ENCODE results near the gene KRTAP5-4. TPM values are rescaled to one million over a fixed set of nuclear protein-coding genes. Genes with fewer than 3 reads are reported as not detected.
A peak's percentile ranks its signal among the peaks of the same experiment; 100 is the strongest.
"Not testable (repeated sequence)": the region's sequence is repeated elsewhere in the genome, so short reads cannot be mapped to it uniquely, and the experiment has no call there.

Gene KRTAP5-4
- total RNA-seq, 1 donor from 2014 or later = not detected

- H3K27ac Mint-ChIP-seq = no peak overlapping the region
- no peak overlapping the region for H3K4me3 Mint-ChIP-seq
- CTCF ChIA-PET = interaction anchor here (1.4 kb wide), 1 partner anchor 10 kb away, joined by 3 read pairs; no protein-coding TSS in a partner anchor
- intact Hi-C loops (cut with micrococcal nuclease) = no loop called here
- DNase-seq = no peak
- H3K27me3 Mint-ChIP-seq = peaks cover 41% of the 10 kb centered on the region
- POLR2A ChIA-PET = no interaction called here
- H3K9me3 Mint-ChIP-seq = no peaks in the 10 kb centered on the region
- ATAC-seq (ENCODE audit: low read depth) = no peak
- TF ChIP-seq CTCF (IDR thresholded peaks at IDR 0.05) = no peak
- no peaks in the 10 kb centered on the region for H3K4me1 Mint-ChIP-seq
- no peaks in the 10 kb centered on the region for H3K36me3 Mint-ChIP-seq (ENCODE audit: low read depth)
Observed at GRCh38 chr11:1618231-1618630, 3.7 kb downstream of the KRTAP5-4 start.

GRCh38 chr11:1608363-1608762 is 13.6 kb downstream of the KRTAP5-4 start, which contains the start of gene KRTAP5-3:
TSS of gene KRTAP5-3 (minus strand) at chr11:1608463. CDS start at chr11:1608385, 78 bp downstream.
- DNase-seq = no peak
- no peaks in the 10 kb centered on the region for H3K36me3 Mint-ChIP-seq (ENCODE audit: low read depth)
- intact Hi-C loops (cut with micrococcal nuclease) = no loop called here
- no peak for ATAC-seq (ENCODE audit: low read depth)
- H3K4me3 Mint-ChIP-seq = no peak within 1 kb of the TSS
- POLR2A ChIA-PET = no interaction called here
- H3K9me3 Mint-ChIP-seq = no peaks in the 10 kb centered on the region
- no peak for TF ChIP-seq CTCF (IDR thresholded peaks at IDR 0.05)
- H3K27me3 Mint-ChIP-seq = peaks cover 14% of the 10 kb centered on the region
- CTCF ChIA-PET = no interaction called here
- H3K27ac Mint-ChIP-seq = no peak within 1 kb of the TSS
- peaks cover 12% of the 10 kb centered on the region for H3K4me1 Mint-ChIP-seq

GRCh38 chr11:1607901-1608300 is 14.0 kb downstream of the KRTAP5-4 start:
- H3K4me3 Mint-ChIP-seq; H3K27ac Mint-ChIP-seq; ATAC-seq (ENCODE audit: low read depth); CTCF ChIA-PET; H3K36me3 Mint-ChIP-seq (ENCODE audit: low read depth); POLR2A ChIA-PET; DNase-seq; H3K9me3 Mint-ChIP-seq; intact Hi-C loops (cut with micrococcal nuclease): not testable (repeated sequence)
- peaks cover 12% of the 10 kb centered on the region for H3K4me1 Mint-ChIP-seq
- peaks cover 12% of the 10 kb centered on the region for H3K27me3 Mint-ChIP-seq

GRCh38 chr11:1607156-1607845 is 14.6 kb downstream of the KRTAP5-4 start:
- H3K4me3 Mint-ChIP-seq; H3K36me3 Mint-ChIP-seq (ENCODE audit: low read depth); CTCF ChIA-PET; H3K27ac Mint-ChIP-seq; H3K9me3 Mint-ChIP-seq; ATAC-seq (ENCODE audit: low read depth); DNase-seq; intact Hi-C loops (cut with micrococcal nuclease); POLR2A ChIA-PET: not testable (repeated sequence)
- Mint-ChIP-seq H3K4me1 (peaks cover 12% of the 10 kb centered on the region), H3K27me3 (peaks cover 14% of the 10 kb centered on the region)

GRCh38 chr11:1605923-1606322 is 16.0 kb downstream of the KRTAP5-4 start:
- H3K9me3 Mint-ChIP-seq; DNase-seq; intact Hi-C loops (cut with micrococcal nuclease); H3K36me3 Mint-ChIP-seq (ENCODE audit: low read depth): not testable (repeated sequence)
- ATAC-seq (ENCODE audit: low read depth) = peak; percentile 93
- H3K27ac Mint-ChIP-seq = peak overlapping the region; percentile 69
- ChIA-PET CTCF (interaction anchor here (0.7 to 1.0 kb wide), 2 partner anchors 31 to 47 kb away, joined by 3 to 5 read pairs; no protein-coding TSS in a partner anchor), POLR2A (interaction anchor here (0.8 to 1.2 kb wide), 2 partner anchors 84 to 250 kb away, joined by 3 read pairs; no protein-coding TSS in a partner anchor)
- peaks cover 14% of the 10 kb centered on the region for H3K27me3 Mint-ChIP-seq
- H3K4me1 Mint-ChIP-seq = peaks cover 18% of the 10 kb centered on the region
- peak overlapping the region; percentile 64 for H3K4me3 Mint-ChIP-seq

- ChIA-PET POLR2A (interaction anchor here (1.2 kb wide), 1 partner anchor 251 kb away, joined by 3 read pairs; no protein-coding TSS in a partner anchor), CTCF (no interaction called here)
- intact Hi-C loops (cut with micrococcal nuclease) = no loop called here
- TF ChIP-seq CTCF (IDR thresholded peaks at IDR 0.05) = no peak
- ATAC-seq (ENCODE audit: low read depth) (no peak), DNase-seq (no peak)
- Mint-ChIP-seq H3K4me3 (no peak overlapping the region), H3K27me3 (peaks cover 15% of the 10 kb centered on the region), H3K36me3 (ENCODE audit: low read depth) (no peaks in the 10 kb centered on the region), H3K27ac (no peak overlapping the region), H3K9me3 (no peaks in the 10 kb centered on the region), H3K4me1 (peaks cover 21% of the 10 kb centered on the region)
Observed at GRCh38 chr11:1604711-1605110, 17.2 kb downstream of the KRTAP5-4 start.
